Activated CD4-positive, alpha-beta T cell treated with anti-CD3 and anti-CD28 coated beads for 24 hours (primary cell): Measurements from ENCODE around the gene ARF3.

Source experiments
- DNase-seq, 2 donors: peaks; one replicate each; pipeline ENCODE4 v3.0.0-alpha.2; 2020; ENCODE audit warnings: low read depth in 2 of 2

ARF3 gene

GRCh38 chr12:48966177-48966895 lies 9.0 kb upstream of the ARF3 start:
- no peak for DNase-seq

GRCh38 chr12:48965298-48965838 lies 8.1 kb upstream of the ARF3 start:
- no peak for DNase-seq

DNA sequence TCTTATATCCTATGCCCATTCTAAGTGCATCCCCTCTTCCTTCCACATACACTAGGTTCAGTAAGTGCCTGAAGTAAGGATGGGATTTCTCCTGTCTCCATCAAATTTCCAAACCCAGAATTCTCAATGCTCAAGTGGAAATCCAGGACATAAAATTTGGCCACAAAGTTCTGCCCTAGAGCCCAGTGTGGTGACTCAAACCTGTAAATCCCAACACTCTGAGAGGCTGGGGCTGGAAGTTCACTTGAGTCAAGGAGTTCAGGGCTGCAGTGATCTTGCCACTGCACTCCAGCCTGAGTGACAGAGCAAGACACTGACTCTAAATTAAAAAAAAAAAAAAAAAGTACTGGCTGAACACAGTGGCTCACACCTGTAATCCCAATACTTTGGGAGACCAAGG lies 4.5 kb upstream of the ARF3 start:
- no peak for DNase-seq

GRCh38 chr12:48961331-48961730 lies 4.0 kb upstream of the ARF3 start:
- no peak for DNase-seq

DNA sequence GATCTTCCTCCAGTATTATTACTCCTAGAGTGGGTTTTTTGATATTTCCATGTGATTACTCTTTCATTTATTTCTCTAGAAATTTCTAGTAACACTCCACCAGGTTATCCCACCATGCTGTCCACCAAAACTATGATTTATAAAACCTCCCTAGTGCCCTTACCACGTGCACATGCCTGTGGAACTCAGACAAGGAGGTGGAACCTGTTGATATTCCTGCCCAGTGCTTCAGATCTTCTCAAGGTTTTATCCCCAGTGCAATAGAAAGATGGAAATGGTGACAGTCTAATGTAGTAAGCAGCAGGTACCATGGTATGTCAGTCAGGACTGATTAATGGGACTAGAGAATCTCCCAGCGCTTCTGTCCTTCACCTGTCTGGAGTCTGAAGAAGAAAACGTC lies 3.5 kb upstream of the ARF3 start:
- DNase-seq: no peak

GRCh38 chr12:48958049-48958388 lies 732 bp upstream of the ARF3 start:
- no peak for DNase-seq

- no peak for DNase-seq
Observed at GRCh38 chr12:48956279-48957140, 777 bp downstream of the ARF3 start.

- DNase-seq: no peak
Observed at GRCh38 chr12:48954841-48955501, 2.3 kb downstream of the ARF3 start.

DNA sequence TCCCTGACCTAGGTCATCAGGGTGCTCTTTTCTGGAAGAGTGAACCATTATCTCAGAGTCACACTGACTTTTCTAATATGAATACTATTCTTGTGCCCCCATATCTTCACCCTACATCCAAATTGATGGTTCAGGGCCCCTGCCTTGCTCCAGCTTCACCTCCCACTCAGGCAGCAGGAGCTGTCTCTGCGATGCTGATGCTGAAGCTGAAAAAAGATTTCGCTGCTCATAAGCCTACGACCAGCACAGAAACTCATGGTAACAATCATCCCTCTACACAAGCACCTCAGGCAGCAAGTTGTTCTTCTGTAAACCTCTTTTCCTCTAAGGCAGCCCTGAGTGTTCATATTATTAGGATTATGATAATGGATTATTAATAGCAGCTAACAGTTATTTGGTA lies 3.2 kb downstream of the ARF3 start:
- no peak for DNase-seq

GRCh38 chr12:48952691-48953090 lies 4.6 kb downstream of the ARF3 start:
- DNase-seq: no peak

DNA sequence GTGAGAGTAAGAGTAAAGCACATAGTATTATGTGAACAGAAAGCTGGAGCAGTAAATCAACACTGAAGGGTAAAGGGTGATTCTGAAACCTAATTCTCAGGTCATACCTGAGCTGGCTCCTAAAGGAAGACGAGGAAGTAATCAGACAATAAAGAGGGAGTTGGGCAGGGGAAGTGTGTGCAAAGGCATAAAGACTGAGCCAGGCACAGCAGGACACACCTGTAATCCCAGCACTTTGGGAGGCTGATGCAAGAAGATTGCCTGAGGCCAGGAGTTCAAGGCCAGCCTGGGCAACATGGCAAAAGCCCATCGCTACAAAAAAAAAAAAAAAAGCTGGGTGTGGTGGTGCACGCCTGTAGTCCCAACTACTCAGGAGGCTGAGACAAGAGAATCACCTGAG lies 9.6 kb downstream of the ARF3 start:
- DNase-seq: no peak

- no peak for DNase-seq
Observed at GRCh38 chr12:48946943-48947342, 10.3 kb downstream of the ARF3 start.

DNA sequence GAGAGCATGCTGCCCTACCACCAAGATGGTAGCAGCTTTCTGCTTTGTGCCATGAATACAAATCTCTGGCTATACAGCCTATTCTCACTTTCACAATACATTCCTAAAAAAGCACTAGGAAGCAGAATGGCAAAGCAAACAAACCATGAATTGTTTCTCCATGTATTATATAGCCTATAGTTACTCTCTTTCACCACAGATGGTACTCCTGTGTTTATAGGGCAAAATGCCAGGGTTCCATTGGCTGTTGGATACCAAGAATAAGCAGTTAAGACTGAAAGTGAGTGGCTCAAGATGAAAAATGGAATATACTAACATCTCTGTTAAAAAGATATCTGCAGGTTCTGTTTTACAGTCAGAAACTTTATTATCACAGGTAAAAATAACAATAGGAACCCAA lies 11.1 kb downstream of the ARF3 start:
- DNase-seq: no peak

DNA sequence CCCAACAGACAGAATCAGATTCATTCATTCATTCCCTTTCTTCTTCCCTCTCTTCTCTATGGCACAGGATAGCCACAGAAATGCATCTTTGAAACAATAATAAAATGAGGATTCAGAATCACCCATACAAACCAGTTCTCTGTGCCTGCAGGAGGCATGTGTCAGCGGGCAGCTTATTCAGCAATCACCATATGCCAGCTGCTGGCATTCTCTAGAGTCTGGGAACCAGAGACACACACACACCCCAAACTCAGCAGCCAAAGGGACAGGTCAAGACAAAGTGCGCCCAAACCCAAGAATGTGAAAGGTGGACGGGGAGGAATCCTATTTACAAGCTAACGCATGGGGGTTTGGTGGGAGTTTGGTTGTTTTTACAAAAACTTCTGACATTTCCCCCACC lies 14.1 kb downstream of the ARF3 start:
- no peak for DNase-seq

DNA sequence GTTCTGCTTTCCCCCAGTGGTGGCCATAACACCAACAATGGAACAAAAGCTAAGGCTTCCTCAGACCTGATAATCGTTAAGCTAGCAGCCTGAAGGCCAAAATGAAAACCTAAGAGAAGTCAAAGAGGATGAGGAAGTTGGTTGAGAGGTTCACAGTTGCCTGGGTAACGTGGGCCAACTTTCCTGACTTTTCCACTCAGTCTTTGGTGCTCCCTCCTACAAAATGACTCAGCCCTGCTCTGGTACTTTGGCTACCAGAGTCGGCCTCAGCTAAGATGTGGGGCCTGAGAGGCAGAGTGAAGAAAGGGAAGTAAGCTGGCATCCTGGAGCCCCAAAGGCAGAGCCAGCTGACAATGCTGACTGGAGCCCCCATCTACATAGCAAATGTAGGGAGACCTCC lies 17.1 kb downstream of the ARF3 start:
- no peak for DNase-seq

DNA sequence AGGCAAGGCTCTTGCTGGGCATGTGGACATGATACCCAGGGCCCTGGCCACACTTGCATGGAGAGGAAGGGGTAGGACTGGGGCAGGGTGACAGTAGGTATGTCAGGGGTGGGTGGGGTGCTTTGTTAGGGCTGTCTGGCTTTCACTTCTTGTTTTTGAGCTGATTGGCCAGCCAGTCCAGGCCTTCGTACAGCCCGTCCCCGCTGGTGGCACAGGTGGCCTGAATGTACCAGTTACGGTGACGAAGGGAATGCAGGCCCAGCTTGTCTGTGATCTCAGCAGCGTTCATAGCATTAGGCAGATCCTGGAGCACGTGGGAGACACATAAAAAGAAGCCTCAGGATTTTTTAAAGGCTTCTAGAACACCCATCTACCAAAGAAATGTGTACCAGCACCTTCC lies 18.5 kb downstream of the ARF3 start:
- no peak for DNase-seq

DNA sequence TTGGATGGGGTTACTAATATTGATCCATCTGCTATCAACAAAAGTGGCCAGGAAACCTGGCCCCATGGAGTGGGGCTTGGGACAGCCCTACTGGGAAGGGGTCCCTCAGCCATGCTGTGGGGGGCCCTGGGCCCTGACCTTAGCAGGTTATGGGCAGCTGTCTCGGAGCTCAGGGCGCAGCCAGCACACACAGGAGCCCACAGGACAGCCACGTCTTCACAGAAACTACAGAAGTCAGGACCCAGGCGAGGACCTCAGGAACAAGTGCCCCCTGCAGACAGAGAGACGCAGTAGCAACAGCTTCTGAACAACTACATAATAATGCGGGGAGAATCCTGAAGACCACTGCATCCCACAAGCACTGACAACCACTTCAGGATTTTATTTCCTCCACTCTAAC lies 20.1 kb downstream of the ARF3 start:
- no peak for DNase-seq

- peak; percentile 82 for DNase-seq
Observed at GRCh38 chr12:48936379-48936979, 20.8 kb downstream of the ARF3 start.

DNA sequence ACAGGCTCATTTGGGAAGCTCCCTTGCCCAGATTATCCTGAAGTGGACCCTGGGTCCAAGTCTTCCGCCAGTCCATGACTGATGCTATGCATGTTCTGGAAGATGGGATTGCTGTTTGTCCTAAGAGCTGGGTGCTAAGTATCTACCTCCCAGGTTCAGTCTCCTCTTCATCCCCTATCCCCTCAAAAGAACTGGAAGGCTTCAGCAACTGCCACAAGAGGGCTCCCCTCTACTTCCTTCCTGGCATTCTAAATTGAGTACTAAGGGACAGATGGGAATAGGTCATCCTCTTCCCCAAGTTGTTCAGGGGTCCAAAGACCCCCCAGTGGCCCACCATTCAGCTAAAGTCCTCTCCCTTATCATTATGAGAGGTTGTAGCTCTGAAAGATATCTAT lies 23.0 kb downstream of the ARF3 start:
- no peak for DNase-seq

- DNase-seq: no peak
Observed at GRCh38 chr12:48933664-48934311, 23.5 kb downstream of the ARF3 start.

DNA sequence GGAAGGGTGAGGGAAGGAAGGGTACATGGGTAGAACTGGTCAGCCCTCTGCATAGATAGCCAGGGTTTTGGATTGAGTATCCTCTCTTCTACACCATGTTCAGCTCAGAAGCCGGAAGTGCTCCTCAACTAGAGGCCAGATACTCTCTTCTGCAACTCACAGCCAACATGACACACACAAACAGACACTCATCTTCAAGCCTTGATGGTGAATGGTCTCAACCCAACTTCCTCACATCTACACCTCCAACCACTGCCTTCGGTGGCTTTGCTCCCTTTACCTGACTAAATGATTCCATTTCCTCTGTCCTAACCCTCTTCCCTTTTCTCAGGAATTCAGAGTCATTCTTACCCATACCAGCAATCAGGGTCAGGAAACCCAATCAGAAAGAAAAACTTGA lies 24.4 kb downstream of the ARF3 start:
- no peak for DNase-seq

DNA sequence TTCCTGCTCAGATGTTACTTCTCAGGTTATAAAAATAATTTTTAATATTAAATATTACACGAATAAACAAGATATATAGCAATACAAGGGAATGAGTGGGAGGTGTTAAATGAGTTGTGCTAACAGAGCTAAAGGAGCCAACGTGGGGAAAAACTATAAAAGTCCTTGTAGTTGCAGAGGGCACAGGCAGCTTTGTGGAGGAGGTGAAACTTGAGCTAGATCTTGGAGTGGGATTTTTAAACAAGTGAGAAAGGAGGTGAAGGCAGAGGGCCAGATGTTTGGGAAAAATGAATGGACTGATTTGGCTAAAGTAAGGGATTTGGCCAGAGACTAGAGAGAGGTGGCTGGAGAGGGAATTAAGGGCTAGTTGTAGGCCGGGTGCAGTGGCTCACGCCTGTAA lies 26.8 kb downstream of the ARF3 start:
- no peak for DNase-seq
